HG03354 (cell line): ENCODE measurements around the gene COL18A1.

Experiments
- ATAC-seq: cut with Tn5 transposase; IDR thresholded peaks from one replicate; pipeline ENCODE4 v1.9.1; 2021; ENCODE audit warnings: mild to moderate bottlenecking; ENCODE audit not compliant: unreplicated experiment, poor library complexity, severe bottlenecking

Gene COL18A1

DNA sequence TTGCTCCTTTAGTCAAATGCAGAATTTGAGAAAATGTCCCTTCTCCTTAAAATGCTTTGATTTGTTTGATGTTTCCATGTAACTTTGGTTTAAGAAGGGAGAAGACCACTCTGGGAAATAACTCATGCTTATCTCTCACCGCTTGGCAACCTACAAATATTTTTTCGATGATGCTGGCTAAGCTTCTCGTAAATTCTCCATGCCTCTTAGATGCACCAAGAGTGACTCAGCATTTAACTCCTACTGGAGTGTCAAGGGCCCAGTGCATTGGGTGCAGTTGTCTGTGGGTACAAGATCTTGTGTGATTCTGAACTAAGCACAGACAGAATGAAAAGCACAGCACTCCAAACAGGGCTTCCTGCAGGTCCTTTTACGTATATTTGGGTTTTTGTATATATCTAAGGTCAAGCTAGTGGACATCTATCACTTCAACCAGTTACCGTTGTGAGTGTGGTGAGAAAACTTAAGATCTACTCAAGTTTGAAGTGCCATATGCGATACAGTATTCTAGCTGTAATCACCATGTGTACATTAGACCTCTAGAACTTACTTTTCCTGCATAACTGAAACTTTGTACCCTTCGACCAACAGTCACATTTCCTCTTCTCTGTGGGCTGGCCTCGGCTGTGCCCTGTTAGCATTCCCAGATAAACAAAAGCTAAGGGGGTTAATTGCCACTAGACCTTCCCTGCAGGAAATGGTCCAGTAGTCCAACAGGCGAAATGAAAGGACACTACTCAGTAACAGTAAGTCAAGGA lies 55.8 kb downstream of the COL18A1 start:
- no peak for ATAC-seq

- no peak for ATAC-seq
Observed at GRCh38 chr21:45461369-45461750, 56.4 kb downstream of the COL18A1 start.

DNA sequence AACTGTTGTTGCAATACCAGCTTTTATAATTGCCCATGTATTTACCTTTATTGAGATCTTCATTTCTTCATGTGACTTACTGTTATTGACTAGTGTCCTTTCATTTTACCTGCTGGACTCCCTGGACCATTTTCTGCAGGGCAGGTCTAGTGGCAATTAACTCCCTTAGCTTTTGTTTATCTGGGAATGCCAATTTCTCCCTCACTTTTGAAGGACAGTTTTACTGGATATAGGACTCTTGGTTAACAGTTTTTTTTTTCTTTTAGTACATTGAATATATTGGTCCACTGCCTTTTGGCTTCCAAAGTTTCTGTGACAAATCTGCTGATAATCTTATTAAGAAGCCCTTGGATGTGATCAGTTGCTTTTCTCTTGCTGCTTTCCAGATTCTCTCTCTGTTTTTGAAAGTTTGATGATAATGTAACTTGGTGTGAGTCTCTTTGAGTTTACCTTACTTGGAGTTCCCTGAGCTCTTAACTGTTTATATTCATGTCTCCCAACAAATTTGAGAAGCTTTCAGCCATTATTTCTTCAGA lies 56.9 kb downstream of the COL18A1 start:
- ATAC-seq, result no peak

DNA sequence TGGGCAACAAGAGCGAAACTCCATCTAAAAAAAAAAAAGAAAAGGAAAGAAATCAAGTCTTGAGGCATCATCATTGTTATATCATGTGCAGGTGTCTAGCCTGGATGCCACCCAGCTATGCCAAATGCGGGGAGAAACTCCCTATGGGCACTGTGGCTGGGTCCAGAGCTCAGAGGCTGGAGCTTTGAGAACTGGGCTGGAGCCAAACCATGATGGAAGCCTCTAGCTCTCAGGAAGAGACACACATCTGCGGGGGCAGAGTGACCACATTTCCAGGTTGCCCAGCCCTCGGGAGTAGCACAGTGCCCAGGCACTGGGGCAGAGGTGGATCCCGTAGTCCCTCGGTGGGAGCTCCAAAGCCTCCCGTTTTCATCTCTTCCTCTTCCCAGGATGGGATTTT lies 58.9 kb downstream of the COL18A1 start:
- no peak for ATAC-seq

DNA sequence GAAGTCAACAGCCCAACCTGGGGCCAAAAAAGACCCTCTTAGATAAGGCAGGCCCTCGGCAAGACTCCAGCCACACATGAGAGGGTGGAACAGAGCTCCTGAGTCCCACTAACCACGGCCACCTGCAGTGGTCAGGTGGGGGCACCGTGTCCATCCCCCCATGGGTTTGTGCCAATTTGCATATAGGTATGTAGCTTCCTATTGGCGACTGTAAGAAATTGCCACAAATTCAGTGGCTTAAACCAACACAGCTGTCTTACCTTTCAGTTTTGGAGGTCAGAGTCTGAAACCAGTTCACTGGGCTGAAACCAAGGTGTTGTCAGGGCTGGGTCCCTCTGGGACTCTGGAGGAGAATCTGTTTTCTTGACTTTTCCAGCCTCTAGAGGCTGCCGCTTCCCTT lies 59.3 kb downstream of the COL18A1 start:
- no peak for ATAC-seq

- no peak for ATAC-seq
Observed at GRCh38 chr21:45465105-45465504, 60.1 kb downstream of the COL18A1 start.

GRCh38 chr21:45465611-45466329 lies 60.8 kb downstream of the COL18A1 start:
- no peak for ATAC-seq

DNA sequence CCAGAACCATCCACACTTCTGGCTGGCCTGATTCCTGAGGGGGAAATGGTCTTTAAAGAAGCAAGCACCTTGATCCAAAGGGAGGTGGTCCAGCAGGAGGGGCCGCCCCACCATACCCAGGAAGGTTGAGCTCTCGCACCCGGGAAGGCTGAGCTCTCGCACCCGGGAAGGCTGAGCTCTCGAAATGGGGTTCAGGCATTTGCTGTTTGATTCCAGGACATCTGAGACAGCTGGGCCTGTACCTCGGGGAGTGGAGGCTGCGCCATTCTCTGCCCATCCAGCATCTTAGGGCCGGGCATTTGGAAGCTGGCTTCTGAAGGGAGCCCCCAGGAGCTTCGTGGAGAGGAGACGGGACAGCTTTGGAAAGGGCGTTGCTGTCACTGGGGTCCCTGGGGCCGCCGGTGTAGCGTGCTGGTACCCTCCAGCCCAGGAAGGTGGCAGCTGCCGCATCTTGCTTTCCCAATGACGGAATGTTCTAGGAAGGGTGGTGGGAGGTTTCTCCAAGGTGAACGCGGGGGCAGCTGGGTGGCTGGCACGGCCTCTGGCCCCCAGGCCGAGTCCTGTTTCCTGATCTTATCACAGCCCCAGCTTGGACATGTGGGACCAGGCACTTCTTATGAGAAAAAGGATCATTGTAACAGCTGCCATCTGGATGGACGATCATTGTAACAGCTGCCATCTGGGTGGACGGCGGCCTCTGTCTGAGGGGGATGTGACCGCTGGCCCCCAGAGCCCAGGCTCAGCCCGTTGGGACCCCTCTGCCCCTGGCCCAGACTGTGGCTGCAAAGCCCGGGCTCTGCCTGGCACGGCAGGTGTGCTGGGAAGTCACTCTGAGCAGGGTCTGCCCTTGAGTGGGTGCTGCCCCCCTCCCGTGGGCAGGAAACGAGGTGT lies 61.6 kb downstream of the COL18A1 start:
- ATAC-seq, result no peak

- no peak for ATAC-seq
Observed at GRCh38 chr21:45467221-45467779, 62.3 kb downstream of the COL18A1 start.

DNA sequence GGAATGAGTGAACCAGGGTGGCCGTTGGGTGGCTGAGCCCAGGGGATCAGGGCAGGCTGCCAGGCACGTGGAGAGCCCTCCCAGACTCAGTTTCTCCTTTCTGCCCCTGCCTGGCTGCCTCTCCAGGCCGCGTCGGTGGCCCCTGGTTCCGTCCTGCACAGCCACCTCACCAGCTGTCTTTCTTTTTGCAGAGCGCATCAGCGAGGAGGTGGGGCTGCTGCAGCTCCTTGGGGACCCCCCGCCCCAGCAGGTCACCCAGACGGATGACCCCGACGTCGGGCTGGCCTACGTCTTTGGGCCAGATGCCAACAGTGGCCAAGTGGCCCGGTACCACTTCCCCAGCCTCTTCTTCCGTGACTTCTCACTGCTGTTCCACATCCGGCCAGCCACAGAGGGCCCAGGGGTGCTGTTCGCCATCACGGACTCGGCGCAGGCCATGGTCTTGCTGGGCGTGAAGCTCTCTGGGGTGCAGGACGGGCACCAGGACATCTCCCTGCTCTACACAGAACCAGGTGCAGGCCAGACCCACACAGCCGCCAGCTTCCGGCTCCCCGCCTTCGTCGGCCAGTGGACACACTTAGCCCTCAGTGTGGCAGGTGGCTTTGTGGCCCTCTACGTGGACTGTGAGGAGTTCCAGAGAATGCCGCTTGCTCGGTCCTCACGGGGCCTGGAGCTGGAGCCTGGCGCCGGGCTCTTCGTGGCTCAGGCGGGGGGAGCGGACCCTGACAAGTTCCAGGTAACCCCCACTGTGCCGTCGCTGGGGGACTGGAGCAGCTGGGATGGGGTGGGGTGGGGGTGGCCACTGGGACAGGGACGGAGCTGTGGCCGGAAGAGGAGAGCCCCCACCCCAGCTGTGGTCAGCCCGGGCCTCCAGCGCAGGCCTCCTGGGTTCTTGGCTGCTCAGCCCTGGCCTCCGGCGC lies 63.3 kb downstream of the COL18A1 start:
- no peak for ATAC-seq

GRCh38 chr21:45468971-45469272 lies 64.0 kb downstream of the COL18A1 start:
- ATAC-seq, result no peak

DNA sequence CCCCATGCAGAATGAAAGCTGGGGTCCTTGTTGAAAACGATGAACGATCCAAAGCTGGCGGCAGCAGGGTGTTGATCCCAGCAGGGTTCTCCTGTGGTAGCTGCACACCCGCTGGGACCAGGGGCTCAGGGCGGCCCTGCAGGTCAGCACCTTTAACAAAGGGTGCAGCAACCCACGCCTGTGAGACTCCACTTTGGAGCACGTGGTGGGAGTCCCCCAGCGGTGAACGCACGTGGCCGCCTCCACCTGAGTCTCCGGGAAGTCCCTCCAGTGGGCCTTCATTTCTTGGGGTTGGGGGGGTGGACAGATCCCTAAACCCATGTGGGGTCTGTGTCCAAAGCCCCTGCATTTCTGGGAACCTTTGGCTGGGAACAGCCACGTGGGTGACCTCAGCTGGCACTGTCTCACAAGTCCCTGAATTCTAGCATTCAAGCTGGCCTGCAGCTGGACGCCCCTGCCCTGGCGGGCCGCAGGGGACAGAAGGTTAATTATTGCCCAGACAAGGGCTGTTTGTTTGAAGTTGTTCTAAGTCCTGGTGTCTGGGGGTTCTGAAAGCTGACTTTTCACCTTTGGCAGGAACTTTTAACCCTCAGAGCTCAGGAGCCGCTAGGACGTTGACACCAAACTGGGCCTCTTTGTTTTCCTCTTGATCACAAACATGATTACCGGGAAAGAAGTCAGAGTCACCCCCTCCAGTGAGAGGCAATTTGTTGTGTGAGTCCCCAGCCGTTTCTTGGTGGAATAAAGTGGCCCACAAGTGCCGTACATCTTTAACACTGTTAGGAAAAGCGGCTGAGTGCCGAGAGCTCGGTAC lies 64.5 kb downstream of the COL18A1 start:
- no peak for ATAC-seq

DNA sequence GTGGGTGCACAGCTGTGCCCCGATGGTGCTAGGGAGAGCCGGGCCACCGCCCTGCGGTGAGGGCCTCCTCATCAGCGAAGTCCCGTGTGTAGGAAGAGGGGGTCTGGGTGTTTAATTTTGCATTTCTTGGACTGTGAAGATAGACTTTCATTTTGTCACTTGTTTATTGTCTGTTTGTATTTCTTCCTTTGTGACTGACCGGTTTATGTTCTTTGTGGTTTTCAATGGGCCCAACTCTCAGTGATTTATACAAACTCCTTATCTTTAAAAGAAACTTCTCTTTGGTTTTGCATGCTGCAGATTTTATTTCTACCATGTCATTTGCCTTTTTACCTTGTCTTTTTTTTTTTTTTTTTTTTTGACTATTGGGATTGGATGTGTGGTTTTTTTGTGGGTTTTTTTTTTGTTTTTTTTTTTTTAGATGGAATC lies 65.1 kb downstream of the COL18A1 start:
- ATAC-seq, result no peak

- no peak for ATAC-seq
Observed at GRCh38 chr21:45470773-45471524, 66.0 kb downstream of the COL18A1 start.

- ATAC-seq, result no peak
Observed at GRCh38 chr21:45471525-45472221, 66.7 kb downstream of the COL18A1 start.

- no peak for ATAC-seq
Observed at GRCh38 chr21:45472445-45473365, 67.7 kb downstream of the COL18A1 start.
